ENCODE measurements around the gene CCL3. TPM values are rescaled to one million over a fixed set of nuclear protein-coding genes. Genes with fewer than 3 reads are reported as not detected.
"Not testable (repeated sequence)": the region's sequence is repeated elsewhere in the genome, so short reads cannot be mapped to it uniquely, and the experiment has no call there.

The CCL3 gene
- total and polyA plus RNA-seq, 2 experiments from 2014 or later: not detected

DNA sequence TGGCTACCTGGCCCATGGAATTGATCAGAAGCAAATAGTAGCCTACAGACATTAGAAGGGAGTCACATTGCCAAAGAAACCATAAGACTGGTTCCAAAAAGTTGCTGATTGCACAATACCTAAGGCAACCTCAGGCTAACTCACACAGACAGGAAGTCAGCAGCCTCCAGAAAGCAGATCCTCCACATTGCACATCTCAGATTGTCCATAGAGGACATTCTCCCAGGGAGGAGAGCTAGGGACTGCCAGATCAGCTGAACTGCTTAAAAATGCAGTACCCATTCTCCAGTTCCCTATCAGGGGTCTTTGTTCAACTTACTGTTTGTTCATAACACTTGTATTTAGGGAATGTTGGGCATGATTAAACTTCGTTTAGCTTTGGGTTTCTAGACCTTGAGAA, 4.2 kb downstream of the CCL3 start:
- ATAC-seq: no peak
- peaks cover 15% of the 10 kb centered on the region; the same call in 1 of the 2 replicates for H3K4me1 ChIP-seq (ENCODE audit: insufficient read depth)
- H3K27me3 ChIP-seq (ENCODE audit: insufficient read depth): no peaks in the 10 kb centered on the region
- H3K79me2 ChIP-seq (replicated peaks; ENCODE audit: insufficient read depth): no peaks in the 10 kb centered on the region
- Mint-ChIP-seq H3K36me3 (ENCODE audit: low read depth) (no peaks in the 10 kb centered on the region), H3K27me3 (ENCODE audit: insufficient read depth, low read depth, poor library complexity) (peaks cover 5% of the 10 kb centered on the region), H3K27ac (peak overlapping the region; percentile 3), H3K9me3 (no peaks in the 10 kb centered on the region), H3K4me1 (peaks cover 19% of the 10 kb centered on the region), H3K4me3 (no peak overlapping the region)
- H3F3A ChIP-seq (replicated peaks; ENCODE audit: low read depth): no peaks in the 10 kb centered on the region
- no peak overlapping the region for H3K4me3 ChIP-seq
- H4K20me1 ChIP-seq (replicated peaks; ENCODE audit: insufficient read depth): no peaks in the 10 kb centered on the region
- 0 out of 2 replicates have a peak overlapping the region, but pooled peaks have one; percentile 21 for H2AFZ ChIP-seq
- H3K27ac ChIP-seq (ENCODE audit: low read depth): no peak overlapping the region
- H3K36me3 ChIP-seq (ENCODE audit: insufficient read depth): no peaks in the 10 kb centered on the region
- TF ChIP-seq JUNB (IDR thresholded peaks at IDR 0.05; ENCODE audit: unreplicated experiment) (no peak), CTCF (conservative IDR thresholded peaks at IDR 0.05; ENCODE audit: low read depth in 2 of 2) (no peak), ZNF114 (CRISPR knock-in tag; IDR thresholded peaks at IDR 0.05) (no peak), POLR2AphosphoS5 (IDR thresholded peaks at IDR 0.05; ENCODE audit: low read depth) (no peak)
- no peaks in the 10 kb centered on the region for H3K9me2 ChIP-seq (ENCODE audit: insufficient read depth)
- no peak for DNase-seq (ENCODE audit: low spot score)
- no peak overlapping the region for H3K4me2 ChIP-seq

GRCh38 chr17:36083691-36084090, 6.3 kb downstream of the CCL3 start:
- not testable (repeated sequence) for H3K27me3 Mint-ChIP-seq (ENCODE audit: insufficient read depth, low read depth, poor library complexity); H3K27ac ChIP-seq (ENCODE audit: low read depth); H3K36me3 Mint-ChIP-seq (ENCODE audit: low read depth); H4K20me1 ChIP-seq (replicated peaks; ENCODE audit: insufficient read depth); H3K4me3 Mint-ChIP-seq; H3K27me3 ChIP-seq (ENCODE audit: insufficient read depth); H3K9me2 ChIP-seq (ENCODE audit: insufficient read depth); H3K9me3 Mint-ChIP-seq; H3K4me2 ChIP-seq; H3K4me3 ChIP-seq; DNase-seq (ENCODE audit: low spot score); H3K36me3 ChIP-seq (ENCODE audit: insufficient read depth); H3F3A ChIP-seq (replicated peaks; ENCODE audit: low read depth); H2AFZ ChIP-seq; H3K79me2 ChIP-seq (replicated peaks; ENCODE audit: insufficient read depth); ATAC-seq; H3K27ac Mint-ChIP-seq
- H3K4me1 ChIP-seq (ENCODE audit: insufficient read depth): peaks cover 15% of the 10 kb centered on the region; the same call in 1 of the 2 replicates
- peaks cover 16% of the 10 kb centered on the region for H3K4me1 Mint-ChIP-seq

DNA sequence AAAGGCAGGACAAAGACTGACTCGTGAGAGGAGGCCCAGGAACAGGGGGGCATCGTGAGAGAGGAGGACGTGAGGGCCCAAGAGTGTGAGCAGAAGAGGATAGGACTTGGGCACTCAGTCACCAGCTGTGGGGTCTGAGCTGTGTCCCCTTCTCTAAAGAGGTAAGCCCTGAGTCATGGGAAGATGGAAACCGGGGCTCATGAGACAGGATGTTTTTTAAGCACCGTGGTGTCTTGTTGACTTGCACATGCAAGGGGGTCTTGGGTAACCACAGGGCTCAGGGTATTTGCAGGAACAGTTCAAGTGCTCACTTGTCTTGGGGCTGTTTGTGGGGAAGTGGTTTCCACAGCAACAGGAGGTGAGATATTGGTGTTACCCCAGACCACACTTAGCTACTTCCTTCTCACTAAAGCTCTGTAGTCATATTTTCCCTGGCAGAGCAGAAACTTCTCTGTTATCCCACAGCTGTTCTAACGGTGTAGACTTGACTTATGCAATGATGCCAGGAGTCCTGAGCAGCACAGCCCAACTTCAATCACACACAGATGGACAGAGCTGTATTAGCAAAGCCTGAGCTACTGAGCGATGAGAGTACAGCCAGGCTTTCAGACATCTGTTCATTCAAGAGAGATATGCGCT, 7.3 kb downstream of the CCL3 start:
- not testable (repeated sequence) for H3K27me3 ChIP-seq (ENCODE audit: insufficient read depth); H4K20me1 ChIP-seq (replicated peaks; ENCODE audit: insufficient read depth); H3K36me3 ChIP-seq (ENCODE audit: insufficient read depth); H3F3A ChIP-seq (replicated peaks; ENCODE audit: low read depth); H3K27ac ChIP-seq (ENCODE audit: low read depth); H3K4me3 ChIP-seq; H3K9me3 Mint-ChIP-seq; H3K4me3 Mint-ChIP-seq; H3K9me2 ChIP-seq (ENCODE audit: insufficient read depth); H3K27ac Mint-ChIP-seq; DNase-seq (ENCODE audit: low spot score); H2AFZ ChIP-seq; H3K36me3 Mint-ChIP-seq (ENCODE audit: low read depth); H3K79me2 ChIP-seq (replicated peaks; ENCODE audit: insufficient read depth); ATAC-seq; H3K27me3 Mint-ChIP-seq (ENCODE audit: insufficient read depth, low read depth, poor library complexity); H3K4me2 ChIP-seq
- peaks cover 15% of the 10 kb centered on the region; the same call in 1 of the 2 replicates for H3K4me1 ChIP-seq (ENCODE audit: insufficient read depth)
- peaks cover 16% of the 10 kb centered on the region for H3K4me1 Mint-ChIP-seq

GRCh38 chr17:36081681-36082471, 8.1 kb downstream of the CCL3 start:
- not testable (repeated sequence) for H3K27me3 Mint-ChIP-seq (ENCODE audit: insufficient read depth, low read depth, poor library complexity); H3K4me3 Mint-ChIP-seq; H3F3A ChIP-seq (replicated peaks; ENCODE audit: low read depth); H3K27me3 ChIP-seq (ENCODE audit: insufficient read depth); H2AFZ ChIP-seq; DNase-seq (ENCODE audit: low spot score); H3K9me3 Mint-ChIP-seq; H3K36me3 Mint-ChIP-seq (ENCODE audit: low read depth); H3K9me2 ChIP-seq (ENCODE audit: insufficient read depth); H3K27ac ChIP-seq (ENCODE audit: low read depth); H4K20me1 ChIP-seq (replicated peaks; ENCODE audit: insufficient read depth); H3K36me3 ChIP-seq (ENCODE audit: insufficient read depth); H3K4me2 ChIP-seq; H3K79me2 ChIP-seq (replicated peaks; ENCODE audit: insufficient read depth); ATAC-seq; H3K4me3 ChIP-seq; H3K27ac Mint-ChIP-seq
- peaks cover 16% of the 10 kb centered on the region for H3K4me1 Mint-ChIP-seq
- peaks cover 15% of the 10 kb centered on the region; the same call in 1 of the 2 replicates for H3K4me1 ChIP-seq (ENCODE audit: insufficient read depth)
